ENCODE results near the gene AEN. TPM values are rescaled to one million over a fixed set of nuclear protein-coding genes. Genes with fewer than 3 reads are reported as not detected.

AEN gene
- polyA plus RNA-seq, 2 of the 4 experiments (the other 2 are of a cell fraction) = 57.2 to 74.9 TPM

DNA sequence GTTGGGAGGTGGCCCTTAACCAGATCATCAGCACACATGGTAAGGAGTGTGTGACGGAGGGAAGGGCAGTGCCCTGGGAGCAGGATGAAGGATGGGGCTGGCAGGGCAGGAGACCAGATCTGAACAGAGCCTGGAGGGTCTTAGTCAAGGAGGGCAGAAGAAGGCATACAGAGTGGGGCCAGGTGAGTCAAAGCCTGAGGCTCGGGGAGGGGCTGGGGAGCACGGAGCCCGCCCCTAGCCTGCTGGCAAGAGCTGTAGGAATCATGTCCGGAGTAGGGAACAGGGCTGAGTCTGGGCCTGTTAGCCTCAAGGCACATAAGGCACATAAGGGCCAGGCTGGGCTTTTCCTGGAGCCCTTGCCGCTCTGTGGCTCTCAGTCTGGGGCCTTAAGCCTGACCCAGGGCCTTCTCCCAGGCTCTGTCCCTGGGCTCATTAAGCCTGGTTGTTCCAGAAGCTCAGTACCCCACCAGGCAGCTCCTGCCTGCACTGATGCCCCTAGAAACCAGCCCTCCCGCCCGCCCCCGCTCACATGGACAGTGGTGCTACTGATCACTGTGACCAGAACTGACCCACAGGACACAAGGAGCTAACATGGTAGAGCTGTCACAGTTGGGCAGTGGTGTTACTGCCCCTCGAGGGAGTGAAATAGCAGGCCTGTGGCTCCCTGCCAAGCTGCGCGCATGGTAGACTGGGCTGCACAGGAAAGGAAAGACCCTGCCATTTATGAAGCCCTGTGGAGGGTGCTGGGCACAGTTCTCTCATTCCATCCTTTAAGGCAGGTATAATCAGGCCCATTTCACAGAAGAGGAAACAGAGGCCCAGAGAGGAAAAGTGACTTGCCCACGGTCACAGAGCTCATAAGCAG, 32.3 kb downstream of the AEN start:
- Histone ChIP-seq H3K4me3 (no peak overlapping the region), H3K9me3 (no peaks in the 10 kb centered on the region), H3K27ac (no peak overlapping the region), H3K4me2 (no peak overlapping the region), H3K4me1 (peaks cover 13% of the 10 kb centered on the region)
- 86% methylated on average over 12 of the region's 13 CpGs for WGBS (ENCODE audit: missing lambda C conversion rate)
- ATAC-seq = no peak; a peak in 1 of 6 replicates
- no peak for FAIRE-seq
- CTCF ChIA-PET = interaction anchor here (1.8 to 10.1 kb wide), 6 partner anchors 28 to 403 kb away, joined by 5 to 297 read pairs (median 44); partner anchors contain the start of gene HAPLN3
- TF ChIP-seq, protein P1, sequence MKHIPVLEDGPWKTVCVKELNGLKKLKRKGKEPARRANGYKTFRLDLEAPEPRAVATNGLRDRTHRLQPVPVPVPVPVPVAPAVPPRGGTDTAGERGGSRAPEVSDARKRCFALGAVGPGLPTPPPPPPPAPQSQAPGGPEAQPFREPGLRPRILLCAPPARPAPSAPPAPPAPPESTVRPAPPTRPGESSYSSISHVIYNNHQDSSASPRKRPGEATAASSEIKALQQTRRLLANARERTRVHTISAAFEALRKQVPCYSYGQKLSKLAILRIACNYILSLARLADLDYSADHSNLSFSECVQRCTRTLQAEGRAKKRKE (CRISPR knock-in tag; IDR thresholded peaks at IDR 0.05; ENCODE audit: low read depth) = no peak
- no peak for TF ChIP-seq NFE2L2 (conservative IDR thresholded peaks at IDR 0.05; ENCODE audit: low read length)
- no peak for TF ChIP-seq MAZ (IDR thresholded peaks at IDR 0.05; ENCODE audit: borderline replicate concordance, low read depth, low read length)
- TF ChIP-seq MAFK (IDR thresholded peaks at IDR 0.05; ENCODE audit: partially characterized antibody) = no peak
- no peak for TF ChIP-seq HOXA7 (CRISPR knock-in tag; IDR thresholded peaks at IDR 0.05)
- TF ChIP-seq CBX8 (IDR thresholded peaks at IDR 0.05) = no peak
- no peak for DNase-seq (ENCODE audit: low read depth in 1 of 2, low spot score in 1 of 2)
- POLR2A ChIA-PET = interaction anchor here (0.6 kb wide), 2 partner anchors 74 to 172 kb away, joined by 3 to 5 read pairs; no protein-coding TSS in a partner anchor

DNA sequence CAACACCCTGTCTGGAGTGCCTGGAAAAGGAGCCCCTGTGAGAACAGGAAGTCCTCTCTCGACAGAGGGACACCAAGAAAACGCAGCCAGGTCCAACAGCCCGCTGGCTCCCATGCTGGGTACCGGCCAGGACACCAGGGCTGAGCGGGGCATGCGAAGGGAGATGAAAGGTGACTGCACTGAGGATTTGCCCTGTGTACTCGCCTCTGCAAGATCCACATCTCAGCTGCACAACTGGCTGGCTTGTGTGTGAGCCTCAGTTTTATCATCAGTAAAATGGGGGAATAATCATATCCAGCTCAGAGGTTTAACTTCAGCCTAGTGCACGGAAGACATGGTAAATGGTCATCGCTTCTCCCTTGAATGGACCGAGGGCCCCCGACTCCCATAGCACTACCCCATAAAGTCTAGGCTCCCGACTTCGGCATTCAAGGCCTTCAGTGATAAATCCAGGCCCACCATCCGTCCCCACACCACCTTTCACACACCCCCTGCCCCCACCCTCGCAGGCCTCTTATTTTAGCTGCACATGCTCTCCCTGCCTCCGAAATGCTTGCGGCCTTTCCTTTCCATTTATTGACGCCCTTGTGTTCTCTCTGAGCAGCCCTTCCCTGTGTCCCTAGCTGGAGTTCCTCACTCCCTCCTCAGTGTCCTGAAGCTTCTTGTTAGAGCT, 33.4 kb downstream of the AEN start:
- 74% methylated on average over 18 of the region's 18 CpGs for WGBS (ENCODE audit: missing lambda C conversion rate)
- no peak for TF ChIP-seq ZNF302 (CRISPR knock-in tag; IDR thresholded peaks at IDR 0.05)
- TF ChIP-seq EP300 (IDR thresholded peaks at IDR 0.05) = no peak
- TF ChIP-seq TFCP2L1 (CRISPR knock-in tag; IDR thresholded peaks at IDR 0.05) = no peak
- TF ChIP-seq NFE2L2 (conservative IDR thresholded peaks at IDR 0.05; ENCODE audit: low read length) = no peak
- TF ChIP-seq EHMT2 (IDR thresholded peaks at IDR 0.05; ENCODE audit: low read depth) = no peak
- no peak for TF ChIP-seq ZSCAN20 (CRISPR knock-in tag; IDR thresholded peaks at IDR 0.05)

DNA sequence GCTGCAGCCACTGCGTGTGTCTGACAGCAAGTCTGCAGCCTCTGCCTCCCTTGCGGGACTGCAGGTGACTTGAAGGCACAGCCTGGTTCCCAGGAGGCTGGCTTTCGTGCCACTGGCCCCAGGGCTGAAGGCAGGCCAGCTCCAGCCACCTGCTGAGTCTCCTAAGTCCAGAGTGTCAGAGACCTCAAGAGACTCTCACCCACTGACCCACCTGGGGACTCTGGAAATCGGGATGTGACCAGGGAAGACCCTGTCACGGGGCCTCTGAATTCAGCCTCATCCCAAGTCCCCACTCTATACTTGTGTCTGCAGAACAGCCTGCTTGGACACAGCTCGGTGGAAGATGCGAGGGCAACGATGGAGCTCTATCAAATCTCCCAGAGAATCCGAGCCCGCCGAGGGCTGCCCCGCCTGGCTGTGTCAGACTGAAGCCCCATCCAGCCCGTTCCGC, 34.0 kb downstream of the AEN start:
- Histone ChIP-seq H3K4me2 (no peak overlapping the region), H3K27ac (no peak overlapping the region), H3K4me1 (no peaks in the 10 kb centered on the region), H3K9me3 (no peaks in the 10 kb centered on the region), H3K4me3 (no peak overlapping the region)
- no peak for TF ChIP-seq MYC (IDR thresholded peaks at IDR 0.05; ENCODE audit: borderline replicate concordance, low read length)
- no peak for TF ChIP-seq CBX2 (IDR thresholded peaks at IDR 0.05; ENCODE audit: borderline replicate concordance, low read depth)
- no peak for TF ChIP-seq RARB (CRISPR knock-in tag; IDR thresholded peaks at IDR 0.05)
- no peak for TF ChIP-seq NFE2L2 (conservative IDR thresholded peaks at IDR 0.05; ENCODE audit: low read length)
- TF ChIP-seq, protein P2, sequence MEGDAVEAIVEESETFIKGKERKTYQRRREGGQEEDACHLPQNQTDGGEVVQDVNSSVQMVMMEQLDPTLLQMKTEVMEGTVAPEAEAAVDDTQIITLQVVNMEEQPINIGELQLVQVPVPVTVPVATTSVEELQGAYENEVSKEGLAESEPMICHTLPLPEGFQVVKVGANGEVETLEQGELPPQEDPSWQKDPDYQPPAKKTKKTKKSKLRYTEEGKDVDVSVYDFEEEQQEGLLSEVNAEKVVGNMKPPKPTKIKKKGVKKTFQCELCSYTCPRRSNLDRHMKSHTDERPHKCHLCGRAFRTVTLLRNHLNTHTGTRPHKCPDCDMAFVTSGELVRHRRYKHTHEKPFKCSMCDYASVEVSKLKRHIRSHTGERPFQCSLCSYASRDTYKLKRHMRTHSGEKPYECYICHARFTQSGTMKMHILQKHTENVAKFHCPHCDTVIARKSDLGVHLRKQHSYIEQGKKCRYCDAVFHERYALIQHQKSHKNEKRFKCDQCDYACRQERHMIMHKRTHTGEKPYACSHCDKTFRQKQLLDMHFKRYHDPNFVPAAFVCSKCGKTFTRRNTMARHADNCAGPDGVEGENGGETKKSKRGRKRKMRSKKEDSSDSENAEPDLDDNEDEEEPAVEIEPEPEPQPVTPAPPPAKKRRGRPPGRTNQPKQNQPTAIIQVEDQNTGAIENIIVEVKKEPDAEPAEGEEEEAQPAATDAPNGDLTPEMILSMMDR (IDR thresholded peaks at IDR 0.05) = no peak
- no peak for TF ChIP-seq EHMT2 (IDR thresholded peaks at IDR 0.05; ENCODE audit: low read depth)
- no peak for TF ChIP-seq FOSL2 (IDR thresholded peaks at IDR 0.05)
- TF ChIP-seq FOSL2 (CRISPR knock-in tag; IDR thresholded peaks at IDR 0.05) = no peak
- TF ChIP-seq, protein P3, sequence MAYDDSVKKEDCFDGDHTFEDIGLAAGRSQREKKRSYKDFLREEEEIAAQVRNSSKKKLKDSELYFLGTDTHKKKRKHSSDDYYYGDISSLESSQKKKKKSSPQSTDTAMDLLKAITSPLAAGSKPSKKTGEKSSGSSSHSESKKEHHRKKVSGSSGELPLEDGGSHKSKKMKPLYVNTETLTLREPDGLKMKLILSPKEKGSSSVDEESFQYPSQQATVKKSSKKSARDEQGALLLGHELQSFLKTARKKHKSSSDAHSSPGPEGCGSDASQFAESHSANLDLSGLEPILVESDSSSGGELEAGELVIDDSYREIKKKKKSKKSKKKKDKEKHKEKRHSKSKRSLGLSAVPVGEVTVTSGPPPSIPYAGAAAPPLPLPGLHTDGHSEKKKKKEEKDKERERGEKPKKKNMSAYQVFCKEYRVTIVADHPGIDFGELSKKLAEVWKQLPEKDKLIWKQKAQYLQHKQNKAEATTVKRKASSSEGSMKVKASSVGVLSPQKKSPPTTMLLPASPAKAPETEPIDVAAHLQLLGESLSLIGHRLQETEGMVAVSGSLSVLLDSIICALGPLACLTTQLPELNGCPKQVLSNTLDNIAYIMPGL (CRISPR knock-in tag; IDR thresholded peaks at IDR 0.05; ENCODE audit: borderline replicate concordance) = no peak
- TF ChIP-seq FOXS1 (CRISPR knock-in tag; IDR thresholded peaks at IDR 0.05) = no peak
- TF ChIP-seq ZC3H11A (IDR thresholded peaks at IDR 0.05) = no peak
- TF ChIP-seq PHF8 (IDR thresholded peaks at IDR 0.05; ENCODE audit: borderline replicate concordance, low read depth) = no peak
- TF ChIP-seq TP53 (CRISPR knock-in tag; IDR thresholded peaks at IDR 0.05) = no peak
- TF ChIP-seq KDM1A (IDR thresholded peaks at IDR 0.05; ENCODE audit: low read depth) = no peak
- TF ChIP-seq EP300 (IDR thresholded peaks at IDR 0.05) = no peak
- CTCF ChIA-PET = interaction anchor here (0.9 to 10.1 kb wide), 12 partner anchors 8 to 505 kb away, joined by 3 to 297 read pairs (median 15); partner anchors contain the start of gene HAPLN3
- DNase-seq (ENCODE audit: low read depth in 1 of 2, low spot score in 1 of 2) = no peak
- POLR2A ChIA-PET = interaction anchor here (0.5 kb wide), 1 partner anchor 33 kb away, joined by 3 read pairs; no protein-coding TSS in a partner anchor
- WGBS (ENCODE audit: missing lambda C conversion rate) = 83% methylated on average over 14 of the region's 14 CpGs
- FAIRE-seq = no peak
- no peak for ATAC-seq

More for the DNA sequence above, 33.4 kb downstream of the AEN start:
- Histone ChIP-seq H3K4me2 (no peak overlapping the region), H3K4me3 (no peak overlapping the region), H3K4me1 (peaks cover 1% of the 10 kb centered on the region; the same call in 2 of the 3 replicates), H3K27ac (no peak overlapping the region), H3K9me3 (no peaks in the 10 kb centered on the region)
- ChIA-PET POLR2A (interaction anchor here (0.5 kb wide), 1 partner anchor 33 kb away, joined by 3 read pairs; no protein-coding TSS in a partner anchor), CTCF (interaction anchor here (0.9 to 10.1 kb wide), 10 partner anchors 8 to 402 kb away, joined by 3 to 297 read pairs (median 30); partner anchors contain the start of gene HAPLN3)
- FAIRE-seq = no peak
- DNase-seq (ENCODE audit: low read depth in 1 of 2, low spot score in 1 of 2) = no peak
- ATAC-seq = no peak
